HG02852 (cell line): ENCODE results near the gene SCN10A.

Experiments used
- ATAC-seq: cut with Tn5 transposase; IDR thresholded peaks from one replicate; pipeline ENCODE4 v1.9.1; 2021; ENCODE audit warnings: mild to moderate bottlenecking, moderate library complexity; ENCODE audit not compliant: unreplicated experiment

Gene SCN10A

DNA sequence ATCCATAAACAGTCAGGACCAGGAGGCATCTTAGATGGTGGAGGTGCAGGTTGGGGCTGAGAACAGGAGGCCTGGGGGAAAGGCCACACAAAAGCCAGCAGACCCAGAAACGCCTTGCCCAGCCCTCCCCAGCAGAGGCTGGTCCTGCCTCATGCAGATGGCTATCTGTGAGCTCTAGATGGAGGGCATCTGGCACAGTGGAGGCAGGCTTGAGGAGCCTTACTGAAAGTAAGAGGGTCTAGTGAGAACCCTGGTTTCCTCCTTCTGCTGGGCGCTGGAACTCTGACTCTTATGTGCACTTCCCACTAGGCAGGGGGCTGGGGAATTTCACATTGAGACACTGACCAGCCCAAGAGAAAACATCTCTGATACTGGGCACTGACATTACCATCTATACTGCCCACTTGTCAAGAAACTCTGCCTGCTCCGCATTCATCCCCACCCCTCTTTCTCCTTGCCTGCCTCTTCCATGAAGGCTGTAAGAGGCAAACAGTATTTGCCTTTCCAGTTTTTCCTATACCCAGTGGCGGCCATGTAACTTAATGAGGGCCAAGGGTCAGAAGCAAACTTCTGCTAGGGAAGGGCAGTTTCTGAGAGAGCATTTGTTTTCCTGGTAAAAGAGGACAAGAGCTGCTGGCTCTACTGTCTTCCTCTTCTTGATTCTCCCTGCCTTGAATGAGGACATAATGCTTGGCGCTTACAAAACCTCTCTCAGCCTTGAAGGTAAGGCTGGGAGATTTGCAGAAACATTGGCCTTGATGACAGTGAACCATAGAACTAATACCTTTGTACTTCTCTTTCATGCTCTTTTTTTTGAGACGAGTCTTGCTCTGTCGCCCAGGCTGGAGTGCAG, 162.1 kb downstream of the SCN10A start:
- no peak for ATAC-seq

DNA sequence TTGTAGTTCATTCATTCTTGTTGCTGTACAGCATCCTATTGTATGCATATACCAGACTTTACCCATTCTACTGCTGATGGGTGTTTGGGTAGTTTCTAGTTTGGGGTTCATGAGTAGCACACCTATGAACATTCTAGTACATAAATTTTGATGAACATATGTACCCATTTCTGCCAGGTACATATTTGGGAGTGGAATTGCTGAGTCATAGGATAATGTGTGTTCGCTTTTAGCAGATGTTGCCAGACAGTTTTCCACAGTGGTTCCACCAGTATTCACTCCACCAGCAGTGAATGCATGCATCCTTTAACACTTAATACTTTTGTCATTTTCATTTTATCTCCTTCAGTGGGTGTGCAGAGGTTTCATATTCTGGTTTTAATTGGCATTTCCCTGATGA, 163.1 kb downstream of the SCN10A start:
- no peak for ATAC-seq

DNA sequence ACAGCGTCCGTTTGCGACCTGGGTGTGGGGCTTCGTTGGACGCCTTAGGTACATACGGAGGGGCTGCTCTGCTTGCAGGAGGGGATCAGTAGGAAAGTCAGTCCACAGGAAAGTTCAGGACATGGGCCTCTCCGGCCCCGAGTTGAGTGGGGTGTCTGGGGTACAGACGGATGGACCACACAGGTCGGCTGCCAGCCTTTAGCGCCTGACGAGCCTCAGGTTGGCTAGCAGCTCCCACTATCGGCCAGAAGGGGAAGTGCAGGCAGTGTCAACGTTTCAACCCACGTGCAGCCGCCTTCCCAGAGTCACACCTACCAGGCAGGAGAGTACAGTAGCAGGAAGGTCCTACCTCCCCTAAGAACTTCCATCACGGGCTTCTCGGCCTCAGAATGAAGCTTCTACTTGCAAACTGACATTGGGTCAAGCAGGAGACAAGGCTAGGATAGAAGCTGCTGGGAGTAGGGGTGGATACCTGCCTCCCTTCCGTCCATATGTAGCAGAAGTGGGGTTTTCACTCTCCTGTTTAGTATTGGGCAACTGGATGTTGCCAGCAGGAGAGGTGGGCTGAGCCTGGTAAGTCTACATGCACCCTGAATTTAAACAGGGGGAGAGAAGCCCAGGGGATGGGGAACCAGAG, 164.7 kb downstream of the SCN10A start:
- peak; percentile 71 for ATAC-seq

- no peak for ATAC-seq
These were observed 165.6 kb downstream of the SCN10A start for GRCh38 chr3:38650248-38650951.

DNA sequence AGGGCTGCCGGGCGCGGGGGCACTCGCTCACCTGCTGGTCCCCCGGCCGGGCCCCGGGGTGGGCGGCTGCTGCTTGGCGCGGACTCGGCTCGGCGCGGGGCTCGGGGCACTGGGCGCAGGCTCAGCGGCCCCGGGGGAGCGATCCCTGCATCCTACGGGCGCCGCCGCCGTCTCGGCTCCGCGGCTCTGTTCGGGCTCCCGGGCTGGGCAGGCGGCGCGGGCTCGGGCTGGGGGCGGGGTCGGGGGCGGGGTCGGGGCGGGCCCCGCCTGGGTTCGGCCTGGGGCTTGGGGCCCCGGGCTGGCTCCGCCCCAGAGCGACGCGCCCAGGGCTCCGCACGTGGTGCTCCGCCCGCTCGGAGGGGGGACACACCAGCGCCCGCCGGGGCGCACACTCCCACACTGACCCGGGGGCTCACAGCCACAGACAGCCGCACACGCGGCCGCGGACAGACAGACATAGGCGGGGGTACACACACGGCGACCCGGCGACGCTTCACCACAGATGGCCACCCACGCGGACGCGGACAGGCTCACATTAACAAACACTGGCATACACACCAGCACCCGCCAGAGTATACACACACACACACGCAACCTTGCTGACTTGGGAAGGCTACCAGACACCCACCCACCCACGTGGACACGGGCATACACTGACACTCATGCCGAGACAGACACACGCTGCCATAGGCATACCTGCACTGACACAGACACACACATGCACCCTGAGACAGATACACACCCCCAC, 166.3 kb downstream of the SCN10A start, which contains the start of gene SCN5A:
SCN5A (minus strand) TSS at position 188 of the 748 bp plus-strand sequence. CDS start 16,380 bp downstream, outside the sequence.
- ATAC-seq, result peak; percentile 61

GRCh38 chr3:38648659-38649499, 167.1 kb downstream of the SCN10A start:
- no peak for ATAC-seq

- ATAC-seq, result no peak
These were observed 167.9 kb downstream of the SCN10A start for GRCh38 chr3:38648024-38648658.

DNA sequence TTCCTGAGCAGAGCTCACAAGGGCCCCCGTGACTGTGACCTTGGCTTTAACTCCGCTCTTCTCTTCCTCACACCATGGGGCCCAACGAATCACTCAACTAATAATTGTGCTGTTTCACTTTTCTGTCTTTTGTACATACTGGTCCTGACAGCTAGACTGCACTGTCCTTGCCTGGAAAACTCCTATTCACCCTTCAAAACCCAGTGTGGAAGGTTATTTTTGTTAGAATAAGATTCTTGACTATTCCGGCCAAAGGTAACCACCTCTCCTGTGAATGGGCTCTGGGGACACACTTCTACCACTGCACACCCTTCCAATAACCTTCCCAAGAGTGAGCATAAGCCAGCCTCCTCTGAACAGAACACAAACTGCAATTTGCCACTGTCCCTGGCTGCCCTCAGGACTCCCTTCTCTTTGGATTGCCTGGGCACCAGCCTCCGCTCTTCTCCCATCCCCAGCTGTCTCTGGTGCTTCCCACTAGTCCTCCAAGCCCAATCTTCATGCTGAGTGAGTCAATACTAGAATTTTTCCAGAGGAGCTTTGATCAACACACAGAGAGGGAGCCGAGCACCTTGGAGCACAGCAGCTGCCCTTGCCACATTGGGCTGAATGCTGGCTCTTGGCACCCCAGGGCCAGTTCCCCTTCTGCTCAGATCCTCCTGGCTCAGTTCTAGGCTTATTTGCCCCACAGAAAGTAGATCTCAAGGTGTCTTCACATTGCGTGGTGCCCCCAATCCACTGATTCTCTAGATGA, 168.6 kb downstream of the SCN10A start:
- ATAC-seq, result no peak
